ENCODE measurements around the gene ALPP. TPM values are rescaled to one million over a fixed set of nuclear protein-coding genes. Genes with fewer than 3 reads are reported as not detected.

Gene ALPP
- total and polyA plus RNA-seq, 2 of the 13 experiments (the other 11 are each of a cell fraction or from before 2014, with no cell fraction given): not detected

DNA sequence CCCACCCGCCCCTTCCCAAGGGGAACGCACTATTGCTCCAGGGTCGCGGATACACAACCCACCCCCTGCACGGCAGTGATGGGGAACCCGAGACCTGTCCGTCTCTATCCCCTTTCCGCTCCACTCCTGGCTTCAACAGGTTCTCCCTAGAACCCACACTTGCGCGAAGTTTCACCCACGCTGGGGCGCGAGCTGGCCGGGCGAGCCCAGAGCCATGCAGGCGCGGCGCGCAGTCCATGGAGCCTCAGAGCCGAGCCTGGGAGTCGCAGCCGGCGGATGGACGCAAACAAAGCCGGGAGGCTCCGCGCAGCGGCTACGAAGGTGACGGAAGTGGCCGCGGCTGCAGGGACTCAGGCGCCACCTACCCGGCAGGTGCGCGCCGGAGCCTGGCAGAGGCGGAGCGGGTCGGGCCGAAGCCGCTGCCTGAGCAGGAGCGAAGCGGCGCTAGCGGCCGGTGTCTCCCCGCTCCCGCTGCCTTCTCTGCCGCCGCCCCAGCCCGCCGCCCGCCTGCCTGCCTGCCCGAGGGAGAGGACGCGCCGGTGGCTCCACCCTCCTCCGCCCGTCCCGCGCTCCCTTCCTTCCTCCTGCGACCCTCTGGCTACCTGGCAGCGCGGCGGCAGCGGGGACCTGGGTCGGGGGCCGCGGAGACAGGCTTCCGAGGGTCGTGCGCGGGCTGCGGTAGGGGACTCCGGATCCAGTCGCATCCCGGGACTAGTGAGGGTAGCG is 42.1 kb downstream of the ALPP start (continued):
- TF ChIP-seq, protein P1, sequence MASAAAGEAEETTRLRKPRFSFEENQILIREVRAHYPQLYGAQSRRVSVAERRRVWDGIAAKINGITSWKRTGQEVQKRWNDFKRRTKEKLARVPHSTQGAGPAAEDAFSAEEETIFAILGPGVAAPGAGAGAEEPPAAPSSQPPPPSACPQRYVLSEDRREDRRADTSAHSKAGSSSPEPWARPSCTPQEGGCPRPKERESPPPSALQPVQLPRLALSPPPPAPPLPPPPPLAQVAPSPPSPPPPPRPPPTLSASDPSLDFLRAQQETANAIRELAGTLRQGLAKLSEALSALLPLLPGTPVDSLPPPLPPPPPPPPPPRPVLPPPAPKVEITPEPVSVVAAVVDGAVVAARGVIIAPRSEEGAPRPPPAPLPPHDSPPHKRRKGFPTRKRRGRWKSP (CRISPR knock-in tag; IDR thresholded peaks at IDR 0.05): peak; percentile 58; the same call in 1 of the 2 replicates
- peak; percentile 99 for TF ChIP-seq NAIF1 (CRISPR knock-in tag; IDR thresholded peaks at IDR 0.05; ENCODE audit: borderline replicate concordance)
- TF ChIP-seq, protein P2, sequence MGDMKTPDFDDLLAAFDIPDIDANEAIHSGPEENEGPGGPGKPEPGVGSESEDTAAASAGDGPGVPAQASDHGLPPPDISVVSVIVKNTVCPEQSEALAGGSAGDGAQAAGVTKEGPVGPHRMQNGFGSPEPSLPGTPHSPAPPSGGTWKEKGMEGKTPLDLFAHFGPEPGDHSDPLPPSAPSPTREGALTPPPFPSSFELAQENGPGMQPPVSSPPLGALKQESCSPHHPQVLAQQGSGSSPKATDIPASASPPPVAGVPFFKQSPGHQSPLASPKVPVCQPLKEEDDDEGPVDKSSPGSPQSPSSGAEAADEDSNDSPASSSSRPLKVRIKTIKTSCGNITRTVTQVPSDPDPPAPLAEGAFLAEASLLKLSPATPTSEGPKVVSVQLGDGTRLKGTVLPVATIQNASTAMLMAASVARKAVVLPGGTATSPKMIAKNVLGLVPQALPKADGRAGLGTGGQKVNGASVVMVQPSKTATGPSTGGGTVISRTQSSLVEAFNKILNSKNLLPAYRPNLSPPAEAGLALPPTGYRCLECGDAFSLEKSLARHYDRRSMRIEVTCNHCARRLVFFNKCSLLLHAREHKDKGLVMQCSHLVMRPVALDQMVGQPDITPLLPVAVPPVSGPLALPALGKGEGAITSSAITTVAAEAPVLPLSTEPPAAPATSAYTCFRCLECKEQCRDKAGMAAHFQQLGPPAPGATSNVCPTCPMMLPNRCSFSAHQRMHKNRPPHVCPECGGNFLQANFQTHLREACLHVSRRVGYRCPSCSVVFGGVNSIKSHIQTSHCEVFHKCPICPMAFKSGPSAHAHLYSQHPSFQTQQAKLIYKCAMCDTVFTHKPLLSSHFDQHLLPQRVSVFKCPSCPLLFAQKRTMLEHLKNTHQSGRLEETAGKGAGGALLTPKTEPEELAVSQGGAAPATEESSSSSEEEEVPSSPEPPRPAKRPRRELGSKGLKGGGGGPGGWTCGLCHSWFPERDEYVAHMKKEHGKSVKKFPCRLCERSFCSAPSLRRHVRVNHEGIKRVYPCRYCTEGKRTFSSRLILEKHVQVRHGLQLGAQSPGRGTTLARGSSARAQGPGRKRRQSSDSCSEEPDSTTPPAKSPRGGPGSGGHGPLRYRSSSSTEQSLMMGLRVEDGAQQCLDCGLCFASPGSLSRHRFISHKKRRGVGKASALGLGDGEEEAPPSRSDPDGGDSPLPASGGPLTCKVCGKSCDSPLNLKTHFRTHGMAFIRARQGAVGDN (CRISPR knock-in tag; IDR thresholded peaks at IDR 0.05): peak; percentile 66
- TF ChIP-seq SRY (CRISPR knock-in tag; IDR thresholded peaks at IDR 0.05): no peak
- TF ChIP-seq REPIN1 (CRISPR knock-in tag; IDR thresholded peaks at IDR 0.05; ENCODE audit: borderline replicate concordance, low read depth): no peak
- TF ChIP-seq RBM39 (IDR thresholded peaks at IDR 0.05; ENCODE audit: low read depth, low read length, poor library complexity, severe bottlenecking): no peak
- TF ChIP-seq ZNF552 (CRISPR knock-in tag; IDR thresholded peaks at IDR 0.05; ENCODE audit: borderline replicate concordance): no peak
- TF ChIP-seq RELA (CRISPR knock-in tag; IDR thresholded peaks at IDR 0.05): 0 out of 2 replicates have a peak, but pooled peaks have one; percentile 25
- TF ChIP-seq, protein P3, sequence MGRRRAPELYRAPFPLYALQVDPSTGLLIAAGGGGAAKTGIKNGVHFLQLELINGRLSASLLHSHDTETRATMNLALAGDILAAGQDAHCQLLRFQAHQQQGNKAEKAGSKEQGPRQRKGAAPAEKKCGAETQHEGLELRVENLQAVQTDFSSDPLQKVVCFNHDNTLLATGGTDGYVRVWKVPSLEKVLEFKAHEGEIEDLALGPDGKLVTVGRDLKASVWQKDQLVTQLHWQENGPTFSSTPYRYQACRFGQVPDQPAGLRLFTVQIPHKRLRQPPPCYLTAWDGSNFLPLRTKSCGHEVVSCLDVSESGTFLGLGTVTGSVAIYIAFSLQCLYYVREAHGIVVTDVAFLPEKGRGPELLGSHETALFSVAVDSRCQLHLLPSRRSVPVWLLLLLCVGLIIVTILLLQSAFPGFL (CRISPR knock-in tag; IDR thresholded peaks at IDR 0.05): no peak
- TF ChIP-seq RARA (CRISPR knock-in tag; IDR thresholded peaks at IDR 0.05): no peak
- TF ChIP-seq FOXK1 (CRISPR knock-in tag; IDR thresholded peaks at IDR 0.05; ENCODE audit: borderline replicate concordance, low read depth): no peak
- TF ChIP-seq KDM2A (CRISPR knock-in tag; IDR thresholded peaks at IDR 0.05; ENCODE audit: borderline replicate concordance, low read depth): peak; percentile 58; the same call in 1 of the 2 replicates
- no peak for TF ChIP-seq ELF4 (CRISPR knock-in tag; IDR thresholded peaks at IDR 0.05; ENCODE audit: borderline replicate concordance)
- TF ChIP-seq PHF8 (CRISPR knock-in tag; IDR thresholded peaks at IDR 0.05): peak; percentile 45; the same call in 1 of the 2 replicates
- TF ChIP-seq ZEB1 (IDR thresholded peaks at IDR 0.05; ENCODE audit: insufficient replicate concordance, low read depth): peak; percentile 41
- TF ChIP-seq, protein P4, sequence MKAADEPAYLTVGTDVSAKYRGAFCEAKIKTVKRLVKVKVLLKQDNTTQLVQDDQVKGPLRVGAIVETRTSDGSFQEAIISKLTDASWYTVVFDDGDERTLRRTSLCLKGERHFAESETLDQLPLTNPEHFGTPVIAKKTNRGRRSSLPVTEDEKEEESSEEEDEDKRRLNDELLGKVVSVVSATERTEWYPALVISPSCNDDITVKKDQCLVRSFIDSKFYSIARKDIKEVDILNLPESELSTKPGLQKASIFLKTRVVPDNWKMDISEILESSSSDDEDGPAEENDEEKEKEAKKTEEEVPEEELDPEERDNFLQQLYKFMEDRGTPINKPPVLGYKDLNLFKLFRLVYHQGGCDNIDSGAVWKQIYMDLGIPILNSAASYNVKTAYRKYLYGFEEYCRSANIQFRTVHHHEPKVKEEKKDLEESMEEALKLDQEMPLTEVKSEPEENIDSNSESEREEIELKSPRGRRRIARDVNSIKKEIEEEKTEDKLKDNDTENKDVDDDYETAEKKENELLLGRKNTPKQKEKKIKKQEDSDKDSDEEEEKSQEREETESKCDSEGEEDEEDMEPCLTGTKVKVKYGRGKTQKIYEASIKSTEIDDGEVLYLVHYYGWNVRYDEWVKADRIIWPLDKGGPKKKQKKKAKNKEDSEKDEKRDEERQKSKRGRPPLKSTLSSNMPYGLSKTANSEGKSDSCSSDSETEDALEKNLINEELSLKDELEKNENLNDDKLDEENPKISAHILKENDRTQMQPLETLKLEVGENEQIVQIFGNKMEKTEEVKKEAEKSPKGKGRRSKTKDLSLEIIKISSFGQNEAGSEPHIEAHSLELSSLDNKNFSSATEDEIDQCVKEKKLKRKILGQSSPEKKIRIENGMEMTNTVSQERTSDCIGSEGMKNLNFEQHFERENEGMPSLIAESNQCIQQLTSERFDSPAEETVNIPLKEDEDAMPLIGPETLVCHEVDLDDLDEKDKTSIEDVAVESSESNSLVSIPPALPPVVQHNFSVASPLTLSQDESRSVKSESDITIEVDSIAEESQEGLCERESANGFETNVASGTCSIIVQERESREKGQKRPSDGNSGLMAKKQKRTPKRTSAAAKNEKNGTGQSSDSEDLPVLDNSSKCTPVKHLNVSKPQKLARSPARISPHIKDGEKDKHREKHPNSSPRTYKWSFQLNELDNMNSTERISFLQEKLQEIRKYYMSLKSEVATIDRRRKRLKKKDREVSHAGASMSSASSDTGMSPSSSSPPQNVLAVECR (CRISPR knock-in tag; IDR thresholded peaks at IDR 0.05; ENCODE audit: borderline replicate concordance): no peak; the same call in 1 of the 2 replicates
- no peak for TF ChIP-seq MAFG (CRISPR knock-in tag; IDR thresholded peaks at IDR 0.05)
